H9 (cell line): Measurements from ENCODE around the gene ADAR. TPM values are rescaled to one million over a fixed set of nuclear protein-coding genes. Genes with fewer than 3 reads are reported as not detected.

Source experiments
- DNase-seq: peaks from one replicate; pipeline ENCODE4 v3.0.0-alpha.2; 2017
- H2AFZ ChIP-seq: one replicate; pipeline ENCODE4 v1.6.1; 2013; ENCODE audit warnings: mild to moderate bottlenecking, low read length, control low read depth, moderate library complexity
- H2AK5ac ChIP-seq: 2 replicates; pipeline ENCODE4 v1.6.1; 2013; ENCODE audit warnings: low read length, control low read depth, mixed read lengths; ENCODE audit not compliant: insufficient read length
- H2BK120ac ChIP-seq: one replicate; pipeline ENCODE4 v1.6.1; 2013; ENCODE audit warnings: low read depth, mild to moderate bottlenecking, low read length, control low read depth, inconsistent platforms; ENCODE audit not compliant: poor library complexity, severe bottlenecking
- H2BK12ac ChIP-seq: 2 replicates; pipeline ENCODE4 v1.6.1; 2013; ENCODE audit warnings: low read length, control low read depth, mixed read lengths, low read depth; ENCODE audit not compliant: insufficient read length
- H2BK15ac ChIP-seq: 2 replicates; pipeline ENCODE4 v1.6.1; 2013; ENCODE audit warnings: low read depth, low read length, control low read depth
- H2BK20ac ChIP-seq: one replicate; pipeline ENCODE4 v1.6.1; 2013; ENCODE audit warnings: low read depth, mild to moderate bottlenecking, low read length, control low read depth, inconsistent platforms; ENCODE audit not compliant: poor library complexity, severe bottlenecking
- H2BK5ac ChIP-seq: 2 replicates; pipeline ENCODE4 v1.6.1; 2013; ENCODE audit warnings: low read length, control low read depth, mixed read lengths; ENCODE audit not compliant: insufficient read length
- H3K14ac ChIP-seq: 2 replicates; pipeline ENCODE4 v1.6.1; 2013; ENCODE audit warnings: low read length, control low read depth; ENCODE audit not compliant: insufficient read depth
- H3K18ac ChIP-seq: 2 replicates; pipeline ENCODE4 v1.6.1; 2013; ENCODE audit warnings: low read depth, mild to moderate bottlenecking, mixed read lengths, low read length, control low read depth; ENCODE audit not compliant: insufficient read length
- H3K23ac ChIP-seq: 2 replicates; pipeline ENCODE4 v1.6.1; 2013; ENCODE audit warnings: low read length, control low read depth, mixed read lengths, low read depth; ENCODE audit not compliant: insufficient read length
- H3K23me2 ChIP-seq: 2 replicates; pipeline ENCODE4 v1.6.1; 2013; ENCODE audit warnings: low read depth, mild to moderate bottlenecking, mixed read lengths, low read length, control low read depth; ENCODE audit not compliant: insufficient read length, poor library complexity, severe bottlenecking
- H3K27ac ChIP-seq: 2 replicates; pipeline ENCODE4 v1.5.1; 2013; ENCODE audit warnings: low read length, control low read depth, mixed read lengths, low read depth; ENCODE audit not compliant: insufficient read length
- H3K27me3 ChIP-seq: 2 replicates; pipeline ENCODE4 v1.6.1; 2013; ENCODE audit warnings: low read length, control low read depth, inconsistent platforms; ENCODE audit not compliant: insufficient read depth
- H3K4ac ChIP-seq: 2 replicates; pipeline ENCODE4 v1.6.1; 2013; ENCODE audit warnings: low read depth, mild to moderate bottlenecking, control low read depth, inconsistent platforms, low read length, moderate library complexity
- H3K4me1 ChIP-seq: 2 replicates; pipeline ENCODE4 v1.6.1; 2013; ENCODE audit warnings: low read length, control low read depth, inconsistent platforms; ENCODE audit not compliant: insufficient read depth
- H3K4me2 ChIP-seq: 2 replicates; pipeline ENCODE4 v1.6.1; 2013; ENCODE audit warnings: low read length, control low read depth, mixed read lengths; ENCODE audit not compliant: insufficient read length, insufficient read depth
- H3K56ac ChIP-seq: 2 replicates; pipeline ENCODE4 v1.6.1; 2013; ENCODE audit warnings: low read depth, mild to moderate bottlenecking, mixed read lengths, low read length, control low read depth; ENCODE audit not compliant: insufficient read length
- H3K79me1 ChIP-seq: 2 replicates; pipeline ENCODE4 v1.6.1; 2013; ENCODE audit warnings: low read depth, mild to moderate bottlenecking, moderate library complexity, low read length, control low read depth, inconsistent platforms; ENCODE audit not compliant: insufficient read depth, poor library complexity, severe bottlenecking
- H3K79me2 ChIP-seq: 2 replicates; pipeline ENCODE4 v1.6.1; 2013; ENCODE audit warnings: low read length, control low read depth, inconsistent platforms; ENCODE audit not compliant: insufficient read depth
- H3K9ac ChIP-seq: 2 replicates; pipeline ENCODE4 v1.6.1; 2013; ENCODE audit warnings: low read length, control low read depth, mixed read lengths; ENCODE audit not compliant: insufficient read length; ENCODE audit errors: extremely low read depth
- H3K9me3 ChIP-seq: one replicate; pipeline ENCODE4 v1.6.1; 2013; ENCODE audit warnings: low read depth, low read length, inconsistent platforms; ENCODE audit not compliant: control insufficient read depth
- H3T11ph ChIP-seq: one replicate; pipeline ENCODE4 v1.6.1; 2013; ENCODE audit warnings: mild to moderate bottlenecking, low read length, control low read depth, inconsistent platforms
- H4K20me1 ChIP-seq: one replicate; pipeline ENCODE4 v1.6.1; 2013; ENCODE audit not compliant: control insufficient read depth, insufficient read length, insufficient read depth
- H4K5ac ChIP-seq: 2 replicates; pipeline ENCODE4 v1.6.1; 2013; ENCODE audit warnings: low read depth, mild to moderate bottlenecking, mixed read lengths, low read length, control low read depth; ENCODE audit not compliant: insufficient read length
- H4K8ac ChIP-seq: replicated peaks from 2 replicates; pipeline ENCODE4 v1.6.1; 2013; ENCODE audit warnings: low read length, control low read depth, mixed read lengths, low read depth; ENCODE audit not compliant: insufficient read length
- H4K91ac ChIP-seq: 2 replicates; pipeline ENCODE4 v1.6.1; 2013; ENCODE audit warnings: low read depth, mild to moderate bottlenecking, moderate library complexity, mixed read lengths, low read length, control low read depth; ENCODE audit not compliant: insufficient read length
- H3K27ac Mint-ChIP-seq, 3 experiments: 2 replicates in 2 of 3; 3 replicates in 1 of 3; pipeline ENCODE4 v1.8.0; 2020 to 2021; ENCODE audit warnings: mixed read lengths in 3 of 3, mild to moderate bottlenecking in 1 of 3, moderate library complexity in 1 of 3
- H3K27me3 Mint-ChIP-seq: 2 replicates; pipeline ENCODE4 v1.8.0; 2021; ENCODE audit warnings: low read depth, mild to moderate bottlenecking, moderate library complexity, mixed read lengths
- H3K36me3 Mint-ChIP-seq, 3 experiments: 2 replicates in 2 of 3; 3 replicates in 1 of 3; pipeline ENCODE4 v1.8.0; 2020 to 2021; ENCODE audit warnings: low read depth in 3 of 3, mixed read lengths in 3 of 3; ENCODE audit not compliant: insufficient read depth in 1 of 3
- H3K4me1 Mint-ChIP-seq, 2 experiments: 2 replicates each; pipeline ENCODE4 v1.8.0; 2020; ENCODE audit warnings: mixed read lengths in 2 of 2
- H3K4me3 Mint-ChIP-seq, 2 experiments: 2 replicates in 1 of 2; 3 replicates in 1 of 2; pipeline ENCODE4 v1.8.0; 2020 to 2021; ENCODE audit warnings: mild to moderate bottlenecking in 2 of 2, mixed read lengths in 2 of 2, moderate library complexity in 1 of 2
- H3K9me3 Mint-ChIP-seq, 2 experiments: 2 replicates in 1 of 2; 3 replicates in 1 of 2; pipeline ENCODE4 v1.8.0; 2020; ENCODE audit warnings: mild to moderate bottlenecking in 2 of 2, mixed read lengths in 2 of 2, moderate library complexity in 1 of 2
- WGBS: extraction: QIAGEN DNeasy Blood & Tissue Kit; methylation state at CpG from one replicate; pipeline ENCODE4 v1.1.7; 2013; ENCODE audit warnings: missing lambda C conversion rate, low lambda C conversion rate, mixed read lengths; ENCODE audit not compliant: insufficient read length; ENCODE audit errors: extremely low coverage; 5-methylcytosine and 5-hydroxymethylcytosine counted together
- total RNA-seq: library from RNA; stranded (reverse); gene quantifications from 2 replicates; pipeline ENCODE4 v1.2.1, GENCODE V29; 2021
- TF ChIP-seq, protein P1 (sequence below): fragments of 200-600 bp; sonication (generic); conservative IDR thresholded peaks from 3 replicates; pipeline ENCODE4 v1.8.0; 2021; ENCODE audit warnings: antibody characterized with exemption, mild to moderate bottlenecking

ADAR gene
- total RNA-seq, 1 experiment from 2014 or later, result 236 TPM

GRCh38 chr1:154628121-154628405 is 20.1 kb upstream of the ADAR start:
- Histone ChIP-seq H3K27ac (peak overlapping the region; percentile 42), H4K91ac (no peak overlapping the region), H3K4ac (no peak overlapping the region; the same call in 1 of the 2 replicates), H3K4me1 (no peaks in the 10 kb centered on the region), H2BK12ac (no peak overlapping the region), H4K20me1 (no peaks in the 10 kb centered on the region), H2BK15ac (no peak overlapping the region), H3K9ac (peak overlapping the region; percentile 92), H3K18ac (peak overlapping the region; percentile 95), H3K79me1 (peaks cover 5% of the 10 kb centered on the region), H3K79me2 (peaks cover 29% of the 10 kb centered on the region; the same call in 1 of the 2 replicates), H3K9me3 (no peaks in the 10 kb centered on the region), H2BK20ac (no peak overlapping the region), H3K23ac (no peak overlapping the region), H3T11ph (no peak overlapping the region), H3K4me2 (peak overlapping the region; percentile 49), H2AFZ (peak overlapping the region; percentile 78), H4K5ac (peak overlapping the region; percentile 77), H3K56ac (no peak overlapping the region), H2BK120ac (no peak overlapping the region), H3K23me2 (peaks cover 7% of the 10 kb centered on the region), H3K27me3 (no peaks in the 10 kb centered on the region), H4K8ac (no peak overlapping the region), H2AK5ac (no peak overlapping the region), H2BK5ac (peak overlapping the region; percentile 88), H3K14ac (peak overlapping the region; percentile 92; the same call in 1 of the 2 replicates)
- Mint-ChIP-seq H3K36me3 (peaks cover 10 to 32% (median 29%) of the 10 kb centered on the region in 3 experiments), H3K4me1 (peaks cover 14% of the 10 kb centered on the region in 2 experiments), H3K4me3 (peak overlapping the region; percentile 95 to 98), H3K27ac (peak overlapping the region; percentile 94 to 100 (median 100)), H3K9me3 (peaks cover 21 to 22% of the 10 kb centered on the region in 2 experiments), H3K27me3 (peaks cover 11% of the 10 kb centered on the region)
- no peak for DNase-seq
- TF ChIP-seq, protein P1, sequence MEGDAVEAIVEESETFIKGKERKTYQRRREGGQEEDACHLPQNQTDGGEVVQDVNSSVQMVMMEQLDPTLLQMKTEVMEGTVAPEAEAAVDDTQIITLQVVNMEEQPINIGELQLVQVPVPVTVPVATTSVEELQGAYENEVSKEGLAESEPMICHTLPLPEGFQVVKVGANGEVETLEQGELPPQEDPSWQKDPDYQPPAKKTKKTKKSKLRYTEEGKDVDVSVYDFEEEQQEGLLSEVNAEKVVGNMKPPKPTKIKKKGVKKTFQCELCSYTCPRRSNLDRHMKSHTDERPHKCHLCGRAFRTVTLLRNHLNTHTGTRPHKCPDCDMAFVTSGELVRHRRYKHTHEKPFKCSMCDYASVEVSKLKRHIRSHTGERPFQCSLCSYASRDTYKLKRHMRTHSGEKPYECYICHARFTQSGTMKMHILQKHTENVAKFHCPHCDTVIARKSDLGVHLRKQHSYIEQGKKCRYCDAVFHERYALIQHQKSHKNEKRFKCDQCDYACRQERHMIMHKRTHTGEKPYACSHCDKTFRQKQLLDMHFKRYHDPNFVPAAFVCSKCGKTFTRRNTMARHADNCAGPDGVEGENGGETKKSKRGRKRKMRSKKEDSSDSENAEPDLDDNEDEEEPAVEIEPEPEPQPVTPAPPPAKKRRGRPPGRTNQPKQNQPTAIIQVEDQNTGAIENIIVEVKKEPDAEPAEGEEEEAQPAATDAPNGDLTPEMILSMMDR, result no peak
- no CpG with 5 or more reads among the region's 5 CpGs for WGBS
